SK-N-SH treated with all-trans-retinoic acid at 6 μM for 48 hours (cell line): ENCODE results near the gene RPUSD4.

ENCODE experiments used
- GLIS3 ChIP-seq: fragments of 250-450 bp; sonication (Bioruptor Pico); IDR thresholded peaks from 2 replicates; pipeline ENCODE4 v1.5.0; 2020; ENCODE audit warnings: mild to moderate bottlenecking, moderate library complexity
- RARB ChIP-seq: fragments of 250-450 bp; sonication (Bioruptor Pico); IDR thresholded peaks from 2 replicates; pipeline ENCODE4 v1.8.0; 2021; ENCODE audit warnings: mild to moderate bottlenecking, moderate library complexity
- ZFP3 ChIP-seq: fragments of 250-450 bp; sonication (Bioruptor Pico); IDR thresholded peaks from 2 replicates; pipeline ENCODE4 v1.5.0; 2020; ENCODE audit warnings: mild to moderate bottlenecking, moderate library complexity
- ZNF70 ChIP-seq: fragments of 450-650 bp; formaldehyde crosslinking; IDR thresholded peaks from 2 replicates; pipeline ENCODE4 v1.5.0; 2020; ENCODE audit warnings: mild to moderate bottlenecking, moderate library complexity

GRCh38 chr11:126198648-126199047 is 12.8 kb downstream of the RPUSD4 start:
- no peak for TF ChIP-seq GLIS3
- TF ChIP-seq ZFP3 (CRISPR knock-in tag), result no peak
- TF ChIP-seq RARB (CRISPR knock-in tag), result no peak
- TF ChIP-seq ZNF70 (CRISPR knock-in tag), result no peak
